Ovary (tissue), 9 donors: Measurements from ENCODE around the gene PRDM13. TPM values are rescaled to one million over a fixed set of nuclear protein-coding genes. Genes with fewer than 3 reads are reported as not detected.

Experiments used
- DNase-seq, 5 donors: peaks; one replicate each; pipeline ENCODE4 v3.0.0-alpha.2; 2019 to 2020
- H3K27ac ChIP-seq, 2 donors: fragments of 200-600 bp; one replicate each; pipeline versions ENCODE4 v1.5.1 to v1.8.0; 2019 to 2022
- H3K27me3 ChIP-seq: fragments of 200-600 bp; one replicate; pipeline ENCODE4 v1.8.0; 2022
- H3K36me3 ChIP-seq: fragments of 200-600 bp; sonication (generic); one replicate; pipeline ENCODE4 v1.5.1; 2019
- H3K4me1 ChIP-seq: one replicate; pipeline ENCODE4 v1.8.1; 2013; ENCODE audit warnings: mild to moderate bottlenecking, moderate library complexity; ENCODE audit not compliant: insufficient read depth
- H3K4me3 ChIP-seq: fragments of 200-600 bp; sonication (generic); one replicate; pipeline ENCODE4 v1.5.1; 2017
- H3K9me3 ChIP-seq, 2 donors: fragments of 200-600 bp in 1 of 2; sonication (generic) in 1 of 2; one replicate each; pipeline versions ENCODE4 v1.5.1 to v1.8.1; 2013 to 2019; ENCODE audit warnings: mild to moderate bottlenecking in 1 of 2, moderate library complexity in 1 of 2
- EP300 ChIP-seq: sonication (generic); formaldehyde crosslinking; IDR thresholded peaks from one replicate; pipeline ENCODE4 v1.6.1; 2017; ENCODE audit warnings: antibody characterized with exemption
- POLR2A ChIP-seq: fragments of 450-650 bp; IDR thresholded peaks from one replicate; pipeline ENCODE4 v1.6.1; 2017; ENCODE audit warnings: antibody characterized with exemption, mild to moderate bottlenecking, moderate library complexity
- WGBS, 3 donors: extraction: QIAGEN DNeasy Blood & Tissue Kit in 1 of 3; methylation state at CpG; one replicate each; pipeline versions ENCODE4 v1.1.5 to v1.1.7; 2013 to 2017; 5-methylcytosine and 5-hydroxymethylcytosine counted together
- intact Hi-C, 4 donors: fragments of 100-400 bp; cut with DNase I; formaldehyde crosslinking; loops; one replicate each; pipeline versions ENCODE4 v1.11.0 to v1.15.1; 2022 to 2023
- polyA plus RNA-seq, 2 donors: library from polyadenylated mRNA; stranded (reverse); fragments of 200-250 nt in 1 of 2; fragments of 350-450 nt in 1 of 2; fragmentation: Illumina TruSeq in 1 of 2; extraction: RNeasy Lipid Tissue Mini Kit (QIAGEN cat#74804) in 1 of 2; gene quantifications; one replicate each; pipeline ENCODE4 v1.2.3, GENCODE V29; 2013 to 2014
- small RNA-seq: library from RNA; depleted of rRNA; stranded (forward); fragments of <200 nt; gene quantifications from one replicate; pipeline ENCODE3, GENCODE V24; 2016
- total RNA-seq, 7 donors: library from RNA; depleted of rRNA in 2 of 7; stranded (reverse); fragments of >200 nt in 2 of 7; fragmentation: NEBNext Ultra II Directional in 3 of 7; extraction: Animal tissue kit (Norgen Biotek cat#: 25700) in 3 of 7; gene quantifications; one replicate each; pipeline versions ENCODE4 v1.1.0 to v1.2.4, GENCODE V29; 2016 to 2023
- TF ChIP-seq, protein P1 (sequence below), 3 donors: fragments of 450-650 bp in 2 of 3; fragments of 200-600 bp in 1 of 3; IDR thresholded peaks; one replicate each; pipeline versions ENCODE4 v1.5.1 to v1.8.0; 2016 to 2022; ENCODE audit warnings: antibody characterized with exemption in 3 of 3, mild to moderate bottlenecking in 1 of 3
- donor health status: DM: no; HTN: no; CAD: no; lungs with moderate emphysema.
- donor health status: DM: no; HTN: no; CAD: no.
- donor health status: Bipolar disorder and iron deficiency.
- donor health status: DM: yes; HTN: yes; CAD: no.
- donor health status: DM: no; HTN: no; CAD: no.
- donor health status: DM: yes; HTN: yes; CAD: no.

Gene PRDM13
- total and polyA plus RNA-seq, 9 donors, result 0.02 TPM; not detected in 8

DNA sequence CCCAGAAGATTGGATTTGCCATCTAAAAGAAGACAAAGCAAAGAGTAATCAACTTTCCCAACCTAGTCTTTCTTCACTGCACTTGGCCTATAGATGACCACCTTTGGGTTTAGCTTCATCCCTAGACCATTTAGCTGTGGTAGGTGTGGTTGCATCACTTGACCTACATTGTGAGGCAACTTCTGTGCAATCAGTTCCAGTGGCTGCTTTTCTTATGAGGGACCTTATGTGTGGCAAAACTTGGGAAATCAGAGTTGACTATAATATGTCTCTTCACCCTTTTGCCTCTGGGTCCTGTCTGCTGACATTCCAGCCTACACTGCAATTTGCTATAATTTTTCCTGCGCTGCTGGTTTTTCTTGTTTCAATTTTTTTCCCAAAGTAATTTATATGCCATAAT is 55.2 kb downstream of the PRDM13 start:
- 90 to 94% (median 92%) methylated on average over 1 of the region's 1 CpG for WGBS, 3 donors
- intact Hi-C loops, result no loop called here
- TF ChIP-seq, protein P1, sequence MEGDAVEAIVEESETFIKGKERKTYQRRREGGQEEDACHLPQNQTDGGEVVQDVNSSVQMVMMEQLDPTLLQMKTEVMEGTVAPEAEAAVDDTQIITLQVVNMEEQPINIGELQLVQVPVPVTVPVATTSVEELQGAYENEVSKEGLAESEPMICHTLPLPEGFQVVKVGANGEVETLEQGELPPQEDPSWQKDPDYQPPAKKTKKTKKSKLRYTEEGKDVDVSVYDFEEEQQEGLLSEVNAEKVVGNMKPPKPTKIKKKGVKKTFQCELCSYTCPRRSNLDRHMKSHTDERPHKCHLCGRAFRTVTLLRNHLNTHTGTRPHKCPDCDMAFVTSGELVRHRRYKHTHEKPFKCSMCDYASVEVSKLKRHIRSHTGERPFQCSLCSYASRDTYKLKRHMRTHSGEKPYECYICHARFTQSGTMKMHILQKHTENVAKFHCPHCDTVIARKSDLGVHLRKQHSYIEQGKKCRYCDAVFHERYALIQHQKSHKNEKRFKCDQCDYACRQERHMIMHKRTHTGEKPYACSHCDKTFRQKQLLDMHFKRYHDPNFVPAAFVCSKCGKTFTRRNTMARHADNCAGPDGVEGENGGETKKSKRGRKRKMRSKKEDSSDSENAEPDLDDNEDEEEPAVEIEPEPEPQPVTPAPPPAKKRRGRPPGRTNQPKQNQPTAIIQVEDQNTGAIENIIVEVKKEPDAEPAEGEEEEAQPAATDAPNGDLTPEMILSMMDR (IDR thresholded peaks at IDR 0.05), result no peak
- TF ChIP-seq POLR2A (no peak), EP300 (no peak)

DNA sequence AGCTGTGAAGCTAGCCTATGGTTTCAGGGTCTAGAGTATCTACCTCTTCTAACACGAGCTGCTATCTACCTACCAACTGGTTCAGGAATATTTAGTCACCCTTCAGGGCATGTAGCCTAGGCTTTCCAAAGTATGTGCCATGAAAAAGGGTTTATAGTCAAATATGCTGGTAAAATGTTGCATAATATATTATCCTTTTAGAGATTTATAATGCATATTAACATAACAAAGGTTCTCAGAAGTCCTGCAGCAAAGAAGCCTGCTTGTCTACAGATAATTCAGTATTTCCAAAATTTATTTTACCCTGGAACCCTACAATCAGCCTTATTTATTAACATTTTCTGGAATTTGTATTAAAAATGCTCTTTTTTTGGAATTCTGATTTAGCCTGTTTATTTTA is 56.0 kb downstream of the PRDM13 start:
- Histone ChIP-seq H3K4me1 (no peaks in the 10 kb centered on the region), H3K9me3 (no peaks in the 10 kb centered on the region), H3K27me3 (no peaks in the 10 kb centered on the region), H3K4me3 (no peak overlapping the region), H3K27ac (no peak overlapping the region), H3K36me3 (no peaks in the 10 kb centered on the region)
- WGBS, 3 donors, result 39 to 74% (median 50%) methylated on average over 1 of the region's 1 CpG
- DNase-seq, result no peak
- intact Hi-C loops, result no loop called here
- no peak for TF ChIP-seq POLR2A
- TF ChIP-seq, protein P1 (IDR thresholded peaks at IDR 0.05), result no peak
- no peak for TF ChIP-seq EP300

More for the DNA sequence above, 55.2 kb downstream of the PRDM13 start:
- Histone ChIP-seq H3K27ac (no peak overlapping the region), H3K27me3 (no peaks in the 10 kb centered on the region), H3K9me3 (no peaks in the 10 kb centered on the region), H3K36me3 (no peaks in the 10 kb centered on the region), H3K4me3 (no peak overlapping the region), H3K4me1 (no peaks in the 10 kb centered on the region)
- DNase-seq, result no peak

Small RNA genes lying within 50 kb of the gene (small RNA-seq; reads per million reads assigned to genes)
- not detected for gene RF00019

Other genes with a start within 250 kb of the PRDM13 start
- 10 to 100 TPM in 1 of 7 donors, 1 to 10 TPM in 6; 3.0 to 10.0 (median 6.2) TPM for gene COQ3, start 212.6 kb upstream of the PRDM13 start, total RNA-seq
- gene COQ3, start 212.6 kb upstream of the PRDM13 start, polyA plus RNA-seq, result 1 to 10 TPM; 6.9 to 8.1 TPM
- gene PNISR, start 181.5 kb upstream of the PRDM13 start, total RNA-seq, result 100 to 1,000 TPM in 5 of 7 donors, 10 to 100 TPM in 2; 92.7 to 158 (median 127) TPM
- 100 to 1,000 TPM in 1 of 2 donors, 10 to 100 TPM in 1; 71.5 to 168 TPM for gene PNISR, start 181.5 kb upstream of the PRDM13 start, polyA plus RNA-seq
- 10 to 100 TPM; 13.4 to 19.5 (median 18.4) TPM for gene USP45, start 91.4 kb upstream of the PRDM13 start, total RNA-seq
- 1 to 10 TPM; 3.7 to 5.2 TPM for gene USP45, start 91.4 kb upstream of the PRDM13 start, polyA plus RNA-seq
- 10 to 100 TPM; 20.5 to 42.4 (median 35.1) TPM for gene CCNC, start 38.2 kb upstream of the PRDM13 start, total RNA-seq
- gene CCNC, start 38.2 kb upstream of the PRDM13 start, polyA plus RNA-seq, result 10 to 100 TPM; 19.4 to 23.3 TPM